Endodermal cell (in vitro differentiated cells): ENCODE results near the gene UBASH3A. TPM values are rescaled to one million over a fixed set of nuclear protein-coding genes. Genes with fewer than 3 reads are reported as not detected.
A peak's percentile ranks its signal among the peaks of the same experiment; 100 is the strongest.

Experiments
- DNase-seq: peaks from one replicate; pipeline ENCODE4 v3.0.0-alpha.2; 2017
- H3K27ac ChIP-seq: 2 replicates; pipeline ENCODE4 v1.5.1; 2013; ENCODE audit warnings: mild to moderate bottlenecking, low read depth, low read length, moderate library complexity
- H3K27me3 ChIP-seq: 2 replicates; pipeline ENCODE4 v1.6.1; 2013; ENCODE audit warnings: mild to moderate bottlenecking, low read length, moderate library complexity; ENCODE audit not compliant: insufficient read depth, control insufficient read depth, poor library complexity, severe bottlenecking
- H3K36me3 ChIP-seq: 2 replicates; pipeline ENCODE4 v1.7.0; 2013; ENCODE audit warnings: mild to moderate bottlenecking, low read length, moderate library complexity; ENCODE audit not compliant: control insufficient read depth, insufficient read depth
- H3K4me1 ChIP-seq: one replicate; pipeline ENCODE4 v1.7.0; 2013; ENCODE audit warnings: low read length; ENCODE audit not compliant: control insufficient read depth, insufficient read depth
- H3K4me3 ChIP-seq: 2 replicates; pipeline ENCODE4 v1.5.1; 2013; ENCODE audit warnings: mild to moderate bottlenecking, low read length, moderate library complexity
- H3K9ac ChIP-seq: 2 replicates; pipeline ENCODE4 v1.6.1; 2013; ENCODE audit warnings: mild to moderate bottlenecking, low read length, moderate library complexity; ENCODE audit not compliant: poor library complexity, severe bottlenecking; ENCODE audit errors: extremely low read depth
- H3K9me3 ChIP-seq: 2 replicates; pipeline ENCODE4 v1.6.1; 2013; ENCODE audit warnings: mild to moderate bottlenecking, low read length, moderate library complexity; ENCODE audit not compliant: control insufficient read depth
- H3K27ac Mint-ChIP-seq: 2 replicates; pipeline ENCODE4 v1.8.0; 2020; ENCODE audit warnings: mixed read lengths
- H3K27me3 Mint-ChIP-seq: 2 replicates; pipeline ENCODE4 v1.8.0; 2021; ENCODE audit warnings: mild to moderate bottlenecking, mixed read lengths; ENCODE audit not compliant: insufficient read depth
- H3K36me3 Mint-ChIP-seq: 2 replicates; pipeline ENCODE4 v1.8.0; 2020; ENCODE audit warnings: low read depth, mixed read lengths
- H3K4me1 Mint-ChIP-seq: 2 replicates; pipeline ENCODE4 v1.8.0; 2020; ENCODE audit warnings: mixed read lengths
- H3K4me3 Mint-ChIP-seq: 2 replicates; pipeline ENCODE4 v1.8.0; 2020; ENCODE audit warnings: mild to moderate bottlenecking, moderate library complexity, mixed read lengths
- H3K9me3 Mint-ChIP-seq: 2 replicates; pipeline ENCODE4 v1.8.0; 2020; ENCODE audit warnings: mild to moderate bottlenecking, mixed read lengths
- CTCF ChIP-seq: fragments of 200-600 bp; sonication (generic); conservative IDR thresholded peaks from 2 replicates; pipeline ENCODE4 v1.5.0; 2021; ENCODE audit warnings: antibody characterized with exemption, mild to moderate bottlenecking
- WGBS, 2 experiments: methylation state at CpG; one replicate each; pipeline versions ENCODE4 v1.1.5 to v1.1.7; 2013; ENCODE audit warnings: missing lambda C conversion rate in 2 of 2, mixed read lengths in 1 of 2; ENCODE audit not compliant: insufficient coverage in 1 of 2, insufficient read length in 1 of 2; 5-methylcytosine and 5-hydroxymethylcytosine counted together
- total RNA-seq, 2 donors: library from RNA; stranded (reverse); fragmentation: NEBNext Ultra II Directional in 1 of 2; extraction: Animal tissue kit (Norgen Biotek cat#: 25700) in 1 of 2; gene quantifications; 2 replicates in 1 of 2; 3 replicates in 1 of 2; pipeline ENCODE4 v1.2.1, GENCODE V29; 2021

UBASH3A gene
- total RNA-seq, 2 donors from 2014 or later, result not detected

- WGBS, 2 experiments, result 85 to 88% methylated on average over 5 to 7 of the region's 7 CpGs
- H3K9me3 Mint-ChIP-seq, result no peaks in the 10 kb centered on the region
- H3K4me3 Mint-ChIP-seq, result no peak overlapping the region
- Histone ChIP-seq H3K27ac (no peak overlapping the region), H3K9me3 (no peaks in the 10 kb centered on the region), H3K27me3 (no peaks in the 10 kb centered on the region), H3K36me3 (no peaks in the 10 kb centered on the region), H3K9ac (no peak overlapping the region), H3K4me1 (no peaks in the 10 kb centered on the region), H3K4me3 (no peak overlapping the region)
- DNase-seq, result no peak
- H3K36me3 Mint-ChIP-seq, result no peaks in the 10 kb centered on the region
- TF ChIP-seq CTCF, result no peak
- no peaks in the 10 kb centered on the region for H3K27me3 Mint-ChIP-seq
- H3K4me1 Mint-ChIP-seq, result no peaks in the 10 kb centered on the region
- no peak overlapping the region for H3K27ac Mint-ChIP-seq
Observed at GRCh38 chr21:42409366-42409765, 5.7 kb downstream of the UBASH3A start.

GRCh38 chr21:42411197-42411869 is 7.6 kb downstream of the UBASH3A start:
- Mint-ChIP-seq H3K27me3 (no peaks in the 10 kb centered on the region), H3K9me3 (no peaks in the 10 kb centered on the region), H3K36me3 (no peaks in the 10 kb centered on the region), H3K4me3 (no peak overlapping the region), H3K27ac (no peak overlapping the region), H3K4me1 (no peaks in the 10 kb centered on the region)
- Histone ChIP-seq H3K9me3 (no peaks in the 10 kb centered on the region), H3K9ac (no peak overlapping the region), H3K36me3 (no peaks in the 10 kb centered on the region), H3K4me3 (no peak overlapping the region), H3K27ac (peak overlapping the region; percentile 17), H3K27me3 (no peaks in the 10 kb centered on the region), H3K4me1 (no peaks in the 10 kb centered on the region)
- peak; percentile 68 for DNase-seq
- WGBS, 2 experiments, result 68 to 80% methylated on average over 3 to 7 of the region's 7 CpGs
- peak; percentile 59 for TF ChIP-seq CTCF

- Histone ChIP-seq H3K27me3 (no peaks in the 10 kb centered on the region), H3K36me3 (no peaks in the 10 kb centered on the region), H3K4me3 (no peak overlapping the region), H3K9ac (no peak overlapping the region), H3K9me3 (no peaks in the 10 kb centered on the region), H3K4me1 (no peaks in the 10 kb centered on the region), H3K27ac (peak overlapping the region; percentile 17)
- H3K4me1 Mint-ChIP-seq, result no peaks in the 10 kb centered on the region
- H3K4me3 Mint-ChIP-seq, result no peak overlapping the region
- TF ChIP-seq CTCF, result peak; percentile 9
- 88% methylated on average over 12 to 21 of the region's 21 CpGs for WGBS, 2 experiments
- H3K36me3 Mint-ChIP-seq, result no peaks in the 10 kb centered on the region
- no peaks in the 10 kb centered on the region for H3K9me3 Mint-ChIP-seq
- no peak overlapping the region for H3K27ac Mint-ChIP-seq
- no peaks in the 10 kb centered on the region for H3K27me3 Mint-ChIP-seq
- no peak for DNase-seq
Observed at GRCh38 chr21:42411891-42412635, 8.4 kb downstream of the UBASH3A start.
